HG02870 (cell line): ENCODE results near the gene NEDD4L.
A peak's percentile ranks its signal among the peaks of the same experiment; 100 is the strongest.

Experiments
- ATAC-seq: cut with Tn5 transposase; IDR thresholded peaks from one replicate; pipeline ENCODE4 v1.9.1; 2021; ENCODE audit warnings: mild to moderate bottlenecking, moderate library complexity; ENCODE audit not compliant: unreplicated experiment

Gene NEDD4L

GRCh38 chr18:58336605-58337004 lies 292.6 kb downstream of the NEDD4L start:
- no peak for ATAC-seq

GRCh38 chr18:58337285-58337684 lies 293.3 kb downstream of the NEDD4L start:
- ATAC-seq, result no peak

GRCh38 chr18:58337686-58338085 lies 293.7 kb downstream of the NEDD4L start:
- no peak for ATAC-seq

- ATAC-seq, result no peak
Observed at GRCh38 chr18:58338141-58338540, 294.1 kb downstream of the NEDD4L start.

- ATAC-seq, result no peak
Observed at GRCh38 chr18:58338961-58339592, 295.1 kb downstream of the NEDD4L start.

- no peak for ATAC-seq
Observed at GRCh38 chr18:58339890-58340289, 295.9 kb downstream of the NEDD4L start.

GRCh38 chr18:58341916-58342315 lies 297.9 kb downstream of the NEDD4L start:
- ATAC-seq, result no peak

GRCh38 chr18:58344080-58344670 lies 300.1 kb downstream of the NEDD4L start:
- ATAC-seq, result no peak

- no peak for ATAC-seq
Observed at GRCh38 chr18:58344861-58345463, 300.9 kb downstream of the NEDD4L start.

- ATAC-seq, result no peak
Observed at GRCh38 chr18:58345875-58346274, 301.8 kb downstream of the NEDD4L start.

- ATAC-seq, result no peak
Observed at GRCh38 chr18:58347135-58347534, 303.1 kb downstream of the NEDD4L start.

GRCh38 chr18:58348517-58348916 lies 304.5 kb downstream of the NEDD4L start:
- ATAC-seq, result no peak

GRCh38 chr18:58348951-58349350 lies 304.9 kb downstream of the NEDD4L start:
- ATAC-seq, result no peak

GRCh38 chr18:58349650-58350049 lies 305.6 kb downstream of the NEDD4L start:
- ATAC-seq, result no peak

GRCh38 chr18:58350526-58350925 lies 306.5 kb downstream of the NEDD4L start:
- ATAC-seq, result no peak

GRCh38 chr18:58351776-58352175 lies 307.8 kb downstream of the NEDD4L start:
- ATAC-seq, result peak; percentile 67

GRCh38 chr18:58353581-58353980 lies 309.6 kb downstream of the NEDD4L start:
- ATAC-seq, result no peak

GRCh38 chr18:58354051-58354450 lies 310.0 kb downstream of the NEDD4L start:
- ATAC-seq, result no peak

GRCh38 chr18:58354791-58355190 lies 310.8 kb downstream of the NEDD4L start:
- ATAC-seq, result no peak

- ATAC-seq, result no peak
Observed at GRCh38 chr18:58355243-58355642, 311.2 kb downstream of the NEDD4L start.

GRCh38 chr18:58359218-58359617 lies 315.2 kb downstream of the NEDD4L start:
- no peak for ATAC-seq

- ATAC-seq, result no peak
Observed at GRCh38 chr18:58359620-58360019, 315.6 kb downstream of the NEDD4L start.
